ENCODE results near the gene CDHR4.
"Not testable (repeated sequence)": the region's sequence is repeated elsewhere in the genome, so short reads cannot be mapped to it uniquely, and the experiment has no call there.

DNA sequence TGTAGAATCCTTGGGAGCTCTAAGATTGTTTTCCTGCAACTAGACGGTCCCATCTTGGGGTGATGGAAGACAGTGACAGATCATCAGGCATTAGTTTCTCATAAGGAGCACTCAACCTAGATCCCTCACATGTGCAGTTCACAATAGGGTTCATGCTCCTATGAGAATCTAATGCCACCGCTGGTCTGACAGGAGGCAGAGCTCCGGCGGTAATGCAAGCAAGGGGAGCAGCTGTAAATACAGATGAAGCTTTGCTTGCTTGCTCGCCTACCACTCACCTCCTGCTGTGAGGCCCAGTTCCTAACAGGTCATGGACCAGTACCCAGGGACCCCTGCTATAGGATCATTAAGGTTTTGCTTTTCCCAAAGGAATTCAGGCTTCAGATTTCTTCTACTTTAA lies 50.8 kb downstream of the CDHR4 start:
- TF ChIP-seq CTCF, POLR2A (IDR thresholded peaks at IDR 0.05): not testable (repeated sequence)

Measured in vagina (tissue), 2 donors.